GM23338 (cell line): ENCODE data around the gene FAM156B.
"Not testable (repeated sequence)": the region's sequence is repeated elsewhere in the genome, so short reads cannot be mapped to it uniquely, and the experiment has no call there.

Experiments used
- EZH2 ChIP-seq: fragments of 200-600 bp; sonication (generic); IDR thresholded peaks from one replicate; pipeline ENCODE4 v1.8.0; 2017; ENCODE audit warnings: antibody characterized with exemption, mild to moderate bottlenecking, low read depth; ENCODE audit not compliant: unreplicated experiment
- POLR2AphosphoS5 ChIP-seq: IDR thresholded peaks from 2 replicates; pipeline ENCODE4 v1.6.1; 2016; ENCODE audit warnings: antibody characterized with exemption, low read depth
- TF ChIP-seq, protein P1 (sequence below): IDR thresholded peaks from one replicate; pipeline ENCODE4 v1.6.1; 2018; ENCODE audit warnings: antibody characterized with exemption; ENCODE audit not compliant: unreplicated experiment
- TF ChIP-seq, protein P2 (sequence below), 2 experiments: fragments of 200-600 bp in 1 of 2; sonication (generic) in 1 of 2; conservative IDR thresholded peaks; 2 replicates each; pipeline versions ENCODE4 v1.5.1 to v1.6.1; 2016 to 2017; ENCODE audit warnings: antibody characterized with exemption in 2 of 2, low read depth in 2 of 2, mild to moderate bottlenecking in 2 of 2, moderate library complexity in 1 of 2

DNA sequence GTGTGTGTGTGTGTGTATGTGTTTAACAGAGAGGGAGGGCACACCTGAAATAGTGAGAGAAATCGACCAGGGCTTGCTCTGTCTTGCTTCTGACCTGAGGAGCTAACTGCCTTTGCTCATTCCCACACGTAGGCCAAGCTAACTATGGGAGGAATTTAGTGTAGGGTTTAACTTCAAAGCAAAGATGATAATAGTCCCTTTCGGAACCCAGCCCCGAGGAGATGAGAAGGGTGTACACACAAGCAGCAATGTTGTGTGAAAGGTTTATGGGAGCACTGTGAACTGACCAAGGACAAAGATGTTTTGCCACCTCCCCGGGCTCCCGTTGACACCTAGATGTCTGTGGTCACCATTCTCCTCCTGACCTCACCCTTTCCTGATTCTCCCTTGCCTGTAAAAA lies 20.7 kb upstream of the FAM156B start:
- TF ChIP-seq, protein P1, sequence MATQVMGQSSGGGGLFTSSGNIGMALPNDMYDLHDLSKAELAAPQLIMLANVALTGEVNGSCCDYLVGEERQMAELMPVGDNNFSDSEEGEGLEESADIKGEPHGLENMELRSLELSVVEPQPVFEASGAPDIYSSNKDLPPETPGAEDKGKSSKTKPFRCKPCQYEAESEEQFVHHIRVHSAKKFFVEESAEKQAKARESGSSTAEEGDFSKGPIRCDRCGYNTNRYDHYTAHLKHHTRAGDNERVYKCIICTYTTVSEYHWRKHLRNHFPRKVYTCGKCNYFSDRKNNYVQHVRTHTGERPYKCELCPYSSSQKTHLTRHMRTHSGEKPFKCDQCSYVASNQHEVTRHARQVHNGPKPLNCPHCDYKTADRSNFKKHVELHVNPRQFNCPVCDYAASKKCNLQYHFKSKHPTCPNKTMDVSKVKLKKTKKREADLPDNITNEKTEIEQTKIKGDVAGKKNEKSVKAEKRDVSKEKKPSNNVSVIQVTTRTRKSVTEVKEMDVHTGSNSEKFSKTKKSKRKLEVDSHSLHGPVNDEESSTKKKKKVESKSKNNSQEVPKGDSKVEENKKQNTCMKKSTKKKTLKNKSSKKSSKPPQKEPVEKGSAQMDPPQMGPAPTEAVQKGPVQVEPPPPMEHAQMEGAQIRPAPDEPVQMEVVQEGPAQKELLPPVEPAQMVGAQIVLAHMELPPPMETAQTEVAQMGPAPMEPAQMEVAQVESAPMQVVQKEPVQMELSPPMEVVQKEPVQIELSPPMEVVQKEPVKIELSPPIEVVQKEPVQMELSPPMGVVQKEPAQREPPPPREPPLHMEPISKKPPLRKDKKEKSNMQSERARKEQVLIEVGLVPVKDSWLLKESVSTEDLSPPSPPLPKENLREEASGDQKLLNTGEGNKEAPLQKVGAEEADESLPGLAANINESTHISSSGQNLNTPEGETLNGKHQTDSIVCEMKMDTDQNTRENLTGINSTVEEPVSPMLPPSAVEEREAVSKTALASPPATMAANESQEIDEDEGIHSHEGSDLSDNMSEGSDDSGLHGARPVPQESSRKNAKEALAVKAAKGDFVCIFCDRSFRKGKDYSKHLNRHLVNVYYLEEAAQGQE, result not testable (repeated sequence)
- TF ChIP-seq POLR2AphosphoS5, EZH2: not testable (repeated sequence)
- TF ChIP-seq, protein P2, sequence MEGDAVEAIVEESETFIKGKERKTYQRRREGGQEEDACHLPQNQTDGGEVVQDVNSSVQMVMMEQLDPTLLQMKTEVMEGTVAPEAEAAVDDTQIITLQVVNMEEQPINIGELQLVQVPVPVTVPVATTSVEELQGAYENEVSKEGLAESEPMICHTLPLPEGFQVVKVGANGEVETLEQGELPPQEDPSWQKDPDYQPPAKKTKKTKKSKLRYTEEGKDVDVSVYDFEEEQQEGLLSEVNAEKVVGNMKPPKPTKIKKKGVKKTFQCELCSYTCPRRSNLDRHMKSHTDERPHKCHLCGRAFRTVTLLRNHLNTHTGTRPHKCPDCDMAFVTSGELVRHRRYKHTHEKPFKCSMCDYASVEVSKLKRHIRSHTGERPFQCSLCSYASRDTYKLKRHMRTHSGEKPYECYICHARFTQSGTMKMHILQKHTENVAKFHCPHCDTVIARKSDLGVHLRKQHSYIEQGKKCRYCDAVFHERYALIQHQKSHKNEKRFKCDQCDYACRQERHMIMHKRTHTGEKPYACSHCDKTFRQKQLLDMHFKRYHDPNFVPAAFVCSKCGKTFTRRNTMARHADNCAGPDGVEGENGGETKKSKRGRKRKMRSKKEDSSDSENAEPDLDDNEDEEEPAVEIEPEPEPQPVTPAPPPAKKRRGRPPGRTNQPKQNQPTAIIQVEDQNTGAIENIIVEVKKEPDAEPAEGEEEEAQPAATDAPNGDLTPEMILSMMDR (conservative IDR thresholded peaks at IDR 0.05; ENCODE audit: low read depth in 2 of 2), result not testable (repeated sequence)
